Measurements from ENCODE around the gene MPHOSPH9. TPM values are rescaled to one million over a fixed set of nuclear protein-coding genes. Genes with fewer than 3 reads are reported as not detected.

Gene MPHOSPH9
- total and polyA plus RNA-seq, 2 of the 13 experiments (the other 11 are each of a cell fraction or from before 2014, with no cell fraction given), result 20.3 to 63.4 TPM

GRCh38 chr12:123232807-123233504 is at the start of gene MPHOSPH9, which contains the start of gene MTRFR (continued):
- TF ChIP-seq, protein P1, sequence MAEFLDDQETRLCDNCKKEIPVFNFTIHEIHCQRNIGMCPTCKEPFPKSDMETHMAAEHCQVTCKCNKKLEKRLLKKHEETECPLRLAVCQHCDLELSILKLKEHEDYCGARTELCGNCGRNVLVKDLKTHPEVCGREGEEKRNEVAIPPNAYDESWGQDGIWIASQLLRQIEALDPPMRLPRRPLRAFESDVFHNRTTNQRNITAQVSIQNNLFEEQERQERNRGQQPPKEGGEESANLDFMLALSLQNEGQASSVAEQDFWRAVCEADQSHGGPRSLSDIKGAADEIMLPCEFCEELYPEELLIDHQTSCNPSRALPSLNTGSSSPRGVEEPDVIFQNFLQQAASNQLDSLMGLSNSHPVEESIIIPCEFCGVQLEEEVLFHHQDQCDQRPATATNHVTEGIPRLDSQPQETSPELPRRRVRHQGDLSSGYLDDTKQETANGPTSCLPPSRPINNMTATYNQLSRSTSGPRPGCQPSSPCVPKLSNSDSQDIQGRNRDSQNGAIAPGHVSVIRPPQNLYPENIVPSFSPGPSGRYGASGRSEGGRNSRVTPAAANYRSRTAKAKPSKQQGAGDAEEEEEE (CRISPR knock-in tag; IDR thresholded peaks at IDR 0.05; ENCODE audit: borderline replicate concordance), result peak; percentile 58; the same call in 1 of the 2 replicates
- TF ChIP-seq ZNF180 (CRISPR knock-in tag; IDR thresholded peaks at IDR 0.05; ENCODE audit: borderline replicate concordance, low read depth) (peak; percentile 84; the same call in 1 of the 2 replicates), ZNF674 (CRISPR knock-in tag; IDR thresholded peaks at IDR 0.05; ENCODE audit: low read depth) (no peak), MIER3 (CRISPR knock-in tag; IDR thresholded peaks at IDR 0.05; ENCODE audit: borderline replicate concordance) (no peak), SKI (IDR thresholded peaks at IDR 0.05; ENCODE audit: partially characterized antibody) (no peak), BRF2 (CRISPR knock-in tag; IDR thresholded peaks at IDR 0.05) (no peak), PCBP2 (optimal IDR thresholded peaks at IDR 0.05; ENCODE audit: low read depth, low read length, poor library complexity, severe bottlenecking) (no peak), ZNF746 (CRISPR knock-in tag; IDR thresholded peaks at IDR 0.05) (peak; percentile 51; the same call in 1 of the 2 replicates), ZSCAN25 (CRISPR knock-in tag; IDR thresholded peaks at IDR 0.05) (peak; percentile 48; the same call in 1 of the 2 replicates), ATRX (CRISPR knock-in tag; IDR thresholded peaks at IDR 0.05; ENCODE audit: borderline replicate concordance) (no peak), USF2 (IDR thresholded peaks at IDR 0.05; ENCODE audit: low read depth, low read length) (peak; percentile 42; the same call in 1 of the 2 replicates), USF2 (CRISPR knock-in tag; IDR thresholded peaks at IDR 0.05; ENCODE audit: borderline replicate concordance) (peak; percentile 63), MBD4 (IDR thresholded peaks at IDR 0.05; ENCODE audit: borderline replicate concordance, low read length) (no peak), PHF20 (CRISPR knock-in tag; IDR thresholded peaks at IDR 0.05) (peak; percentile 75), ADNP (CRISPR knock-in tag; IDR thresholded peaks at IDR 0.05) (no peak), IRF9 (CRISPR knock-in tag; IDR thresholded peaks at IDR 0.05; ENCODE audit: borderline replicate concordance) (peak; percentile 95; the same call in 1 of the 2 replicates), ZNF546 (CRISPR knock-in tag; conservative IDR thresholded peaks at IDR 0.05) (no peak), NFATC3 (CRISPR knock-in tag; IDR thresholded peaks at IDR 0.05) (no peak), ARNT (IDR thresholded peaks at IDR 0.05) (no peak), GZF1 (CRISPR knock-in tag; IDR thresholded peaks at IDR 0.05) (no peak), DRAP1 (CRISPR knock-in tag; IDR thresholded peaks at IDR 0.05) (peak; percentile 96), SP140L (CRISPR knock-in tag; IDR thresholded peaks at IDR 0.05; ENCODE audit: borderline replicate concordance) (no peak; the same call in 1 of the 2 replicates), NFE2L2 (IDR thresholded peaks at IDR 0.05; ENCODE audit: low read length) (no peak), FOSL1 (CRISPR knock-in tag; IDR thresholded peaks at IDR 0.05; ENCODE audit: borderline replicate concordance) (peak; percentile 34; the same call in 1 of the 2 replicates)
